GM12892 (cell line): ENCODE data around the gene OR51G1.

ENCODE experiments used
- POLR2A ChIP-seq: IDR thresholded peaks from 2 replicates; pipeline ENCODE4 v1.6.1; 2011; ENCODE audit warnings: low read depth, low read length, control low read depth
- POLR2AphosphoS5 ChIP-seq: IDR thresholded peaks from 2 replicates; pipeline ENCODE4 v1.6.1; 2011; ENCODE audit warnings: low read depth, low read length, control low read depth

DNA sequence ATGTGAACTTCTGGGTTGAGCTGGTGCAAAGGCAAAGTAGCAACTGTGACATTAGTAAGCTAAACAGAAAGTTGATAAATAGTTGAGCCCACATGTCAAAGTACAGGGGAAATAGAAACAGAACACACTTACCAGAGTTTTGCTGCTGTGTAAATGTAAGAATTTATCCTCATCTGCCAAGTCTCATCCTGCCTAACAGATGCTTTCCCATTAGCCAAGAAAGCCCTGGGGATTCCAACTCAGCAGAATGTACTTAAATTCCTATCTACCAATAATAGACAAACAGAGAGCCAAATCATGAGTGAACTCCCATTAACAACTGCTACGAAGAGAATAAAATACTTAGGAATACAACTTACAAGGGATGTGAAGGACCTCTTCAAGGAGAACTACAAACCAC lies 38.7 kb upstream of the OR51G1 start:
- no peak for TF ChIP-seq POLR2A
- TF ChIP-seq POLR2AphosphoS5: no peak
